Measurements from ENCODE around the gene IRAG1. TPM values are rescaled to one million over a fixed set of nuclear protein-coding genes. Genes with fewer than 3 reads are reported as not detected.

The IRAG1 gene
- total RNA-seq, 1 experiment from 2014 or later: not detected

DNA sequence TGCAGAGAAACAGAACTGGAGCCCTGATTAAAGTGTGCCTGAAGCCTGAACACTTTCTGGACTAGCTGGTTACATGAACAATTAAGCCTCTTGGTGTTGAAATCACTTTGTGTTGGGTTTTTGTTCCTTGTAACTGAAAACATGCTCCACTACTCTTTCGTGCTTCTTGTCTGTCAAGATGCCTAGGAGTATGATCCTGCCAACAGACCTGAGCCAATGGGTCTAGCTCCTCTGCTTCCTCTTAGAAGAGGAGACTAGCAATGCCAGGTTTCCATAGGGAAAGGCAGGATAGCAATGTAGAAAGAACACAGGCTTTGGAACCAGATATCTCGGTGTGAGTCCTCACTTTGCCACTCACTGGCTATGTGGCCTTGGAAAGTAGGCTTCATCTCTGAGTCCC is 40.3 kb downstream of the IRAG1 start:
- DNase-seq: no peak
- H3K27ac Mint-ChIP-seq (ENCODE audit: unreplicated experiment): no peak overlapping the region

DNA sequence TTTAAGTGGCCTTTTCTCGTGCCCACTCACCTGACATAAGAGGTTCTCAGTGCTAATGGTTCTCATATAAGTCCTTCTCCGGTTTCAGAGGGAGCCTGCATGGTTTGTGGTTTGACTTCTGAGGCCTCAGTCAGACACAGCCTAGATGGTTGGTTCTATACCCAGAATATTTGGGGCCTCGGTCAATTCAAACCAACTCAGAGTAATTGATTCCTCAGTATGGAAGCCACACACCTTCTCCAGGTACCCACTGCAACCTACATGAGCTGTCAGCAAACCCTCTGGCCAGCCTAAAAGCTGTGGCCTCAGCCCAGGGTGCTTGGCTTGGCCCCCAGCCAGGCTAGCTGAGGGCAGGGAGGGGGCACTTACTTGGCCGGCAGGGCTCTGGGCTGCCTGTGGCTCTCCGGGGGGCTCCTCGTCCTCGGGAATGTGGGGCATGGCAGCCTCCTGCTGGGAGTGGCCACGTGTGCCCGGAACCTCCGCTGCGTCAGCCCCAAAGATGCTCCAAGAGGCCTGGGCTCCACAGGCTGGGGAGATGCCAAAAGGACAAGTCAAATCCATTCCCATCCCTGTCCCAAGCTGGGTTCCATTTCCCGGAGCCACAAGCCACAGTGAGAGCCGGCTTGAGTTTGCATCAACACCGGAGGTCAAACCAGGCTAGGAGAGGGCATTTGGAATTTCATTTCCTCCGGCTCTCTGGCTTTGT is 41.7 kb downstream of the IRAG1 start:
- intact Hi-C loops (cut with micrococcal nuclease; ENCODE audit: unreplicated experiment): no loop called here
- Mint-ChIP-seq H3K36me3 (ENCODE audit: insufficient read depth, unreplicated experiment) (no peaks in the 10 kb centered on the region), H3K4me1 (ENCODE audit: low read depth, unreplicated experiment) (peaks cover 16% of the 10 kb centered on the region), H3K9me3 (ENCODE audit: low read depth, unreplicated experiment) (no peaks in the 10 kb centered on the region), H3K27ac (ENCODE audit: unreplicated experiment) (no peak overlapping the region), H3K4me3 (ENCODE audit: low read depth, unreplicated experiment) (no peak overlapping the region), H3K27me3 (ENCODE audit: unreplicated experiment) (no peaks in the 10 kb centered on the region)
- DNase-seq: no peak
- CTCF ChIA-PET: no interaction called here
- TF ChIP-seq, protein P1, sequence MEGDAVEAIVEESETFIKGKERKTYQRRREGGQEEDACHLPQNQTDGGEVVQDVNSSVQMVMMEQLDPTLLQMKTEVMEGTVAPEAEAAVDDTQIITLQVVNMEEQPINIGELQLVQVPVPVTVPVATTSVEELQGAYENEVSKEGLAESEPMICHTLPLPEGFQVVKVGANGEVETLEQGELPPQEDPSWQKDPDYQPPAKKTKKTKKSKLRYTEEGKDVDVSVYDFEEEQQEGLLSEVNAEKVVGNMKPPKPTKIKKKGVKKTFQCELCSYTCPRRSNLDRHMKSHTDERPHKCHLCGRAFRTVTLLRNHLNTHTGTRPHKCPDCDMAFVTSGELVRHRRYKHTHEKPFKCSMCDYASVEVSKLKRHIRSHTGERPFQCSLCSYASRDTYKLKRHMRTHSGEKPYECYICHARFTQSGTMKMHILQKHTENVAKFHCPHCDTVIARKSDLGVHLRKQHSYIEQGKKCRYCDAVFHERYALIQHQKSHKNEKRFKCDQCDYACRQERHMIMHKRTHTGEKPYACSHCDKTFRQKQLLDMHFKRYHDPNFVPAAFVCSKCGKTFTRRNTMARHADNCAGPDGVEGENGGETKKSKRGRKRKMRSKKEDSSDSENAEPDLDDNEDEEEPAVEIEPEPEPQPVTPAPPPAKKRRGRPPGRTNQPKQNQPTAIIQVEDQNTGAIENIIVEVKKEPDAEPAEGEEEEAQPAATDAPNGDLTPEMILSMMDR (IDR thresholded peaks at IDR 0.05; ENCODE audit: unreplicated experiment): no peak
- no TSS peak for BruUV-seq (replicated peaks)

More for the DNA sequence above, 40.3 kb downstream of the IRAG1 start:
- BruUV-seq (replicated peaks): no TSS peak
- Mint-ChIP-seq H3K9me3 (ENCODE audit: low read depth, unreplicated experiment) (no peaks in the 10 kb centered on the region), H3K36me3 (ENCODE audit: insufficient read depth, unreplicated experiment) (no peaks in the 10 kb centered on the region), H3K27me3 (ENCODE audit: unreplicated experiment) (no peaks in the 10 kb centered on the region), H3K4me1 (ENCODE audit: low read depth, unreplicated experiment) (peaks cover 22% of the 10 kb centered on the region), H3K4me3 (ENCODE audit: low read depth, unreplicated experiment) (no peak overlapping the region)
- CTCF ChIA-PET: interaction anchor here (1.5 kb wide), 1 partner anchor 247 kb away, joined by 6 read pairs; no protein-coding TSS in a partner anchor
- TF ChIP-seq, protein P1 (IDR thresholded peaks at IDR 0.05; ENCODE audit: unreplicated experiment): no peak
- intact Hi-C loops (cut with micrococcal nuclease; ENCODE audit: unreplicated experiment): no loop called here

DNA sequence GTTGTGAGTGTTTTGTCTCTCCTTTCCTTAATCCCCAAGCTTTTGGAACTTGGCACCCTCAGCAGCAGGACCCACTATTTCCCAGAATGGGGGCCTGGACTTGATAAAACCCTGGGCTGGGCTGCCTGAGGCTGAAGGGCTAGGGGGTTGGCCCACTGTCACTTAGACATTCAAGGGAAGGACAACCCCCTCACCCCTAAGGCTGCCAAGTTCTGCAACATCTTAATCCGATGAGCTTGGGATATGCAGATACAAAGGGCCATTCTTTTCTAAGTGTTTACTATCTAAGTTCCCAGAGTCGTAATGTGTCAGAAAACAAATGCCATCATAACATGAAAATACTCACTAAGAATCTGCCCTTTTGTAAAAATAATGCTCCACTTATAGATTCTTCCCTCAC is 42.9 kb downstream of the IRAG1 start:
- Mint-ChIP-seq H3K9me3 (ENCODE audit: low read depth, unreplicated experiment) (no peaks in the 10 kb centered on the region), H3K27ac (ENCODE audit: unreplicated experiment) (no peak overlapping the region), H3K27me3 (ENCODE audit: unreplicated experiment) (no peaks in the 10 kb centered on the region), H3K36me3 (ENCODE audit: insufficient read depth, unreplicated experiment) (no peaks in the 10 kb centered on the region), H3K4me3 (ENCODE audit: low read depth, unreplicated experiment) (no peak overlapping the region), H3K4me1 (ENCODE audit: low read depth, unreplicated experiment) (peaks cover 16% of the 10 kb centered on the region)
- no peak for DNase-seq
- intact Hi-C loops (cut with micrococcal nuclease; ENCODE audit: unreplicated experiment): no loop called here
- TF ChIP-seq, protein P1 (IDR thresholded peaks at IDR 0.05; ENCODE audit: unreplicated experiment): no peak
- CTCF ChIA-PET: no interaction called here
- no TSS peak for BruUV-seq (replicated peaks)

DNA sequence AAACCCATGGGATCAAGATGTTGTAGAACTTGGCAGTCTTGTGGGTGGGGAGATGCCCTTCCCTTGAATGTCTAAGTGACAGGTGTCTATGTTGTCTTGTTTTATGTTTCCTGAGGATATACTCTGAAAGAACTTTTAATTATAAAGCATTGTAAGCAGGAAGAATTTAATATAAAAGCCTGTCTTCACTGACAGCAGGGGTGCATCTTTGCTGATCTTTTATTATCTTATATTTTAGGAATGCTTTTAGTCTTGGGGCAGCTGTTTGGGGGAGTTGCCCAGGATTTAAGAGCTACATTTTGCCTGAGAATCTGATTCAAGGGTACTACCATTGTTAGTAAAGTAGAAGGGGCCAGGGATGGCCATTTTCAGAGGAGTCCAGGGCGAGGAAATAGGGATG is 43.4 kb downstream of the IRAG1 start:
- intact Hi-C loops (cut with micrococcal nuclease; ENCODE audit: unreplicated experiment): no loop called here
- no peak for DNase-seq
- H3K36me3 Mint-ChIP-seq (ENCODE audit: insufficient read depth, unreplicated experiment): no peaks in the 10 kb centered on the region
- no TSS peak for BruUV-seq (replicated peaks)
- CTCF ChIA-PET: no interaction called here
- no peaks in the 10 kb centered on the region for H3K9me3 Mint-ChIP-seq (ENCODE audit: low read depth, unreplicated experiment)
- H3K27me3 Mint-ChIP-seq (ENCODE audit: unreplicated experiment): no peaks in the 10 kb centered on the region
- peaks cover 16% of the 10 kb centered on the region for H3K4me1 Mint-ChIP-seq (ENCODE audit: low read depth, unreplicated experiment)
- TF ChIP-seq, protein P1 (IDR thresholded peaks at IDR 0.05; ENCODE audit: unreplicated experiment): no peak
- no peak overlapping the region for H3K4me3 Mint-ChIP-seq (ENCODE audit: low read depth, unreplicated experiment)
- H3K27ac Mint-ChIP-seq (ENCODE audit: unreplicated experiment): no peak overlapping the region
